ENCODE measurements around the gene CTSE. TPM values are rescaled to one million over a fixed set of nuclear protein-coding genes. Genes with fewer than 3 reads are reported as not detected.
"Not testable (repeated sequence)": the region's sequence is repeated elsewhere in the genome, so short reads cannot be mapped to it uniquely, and the experiment has no call there.

Gene CTSE
- total and polyA plus RNA-seq, 2 donors (not counting 1 experiment from before 2014, with no cell fraction given): not detected

DNA sequence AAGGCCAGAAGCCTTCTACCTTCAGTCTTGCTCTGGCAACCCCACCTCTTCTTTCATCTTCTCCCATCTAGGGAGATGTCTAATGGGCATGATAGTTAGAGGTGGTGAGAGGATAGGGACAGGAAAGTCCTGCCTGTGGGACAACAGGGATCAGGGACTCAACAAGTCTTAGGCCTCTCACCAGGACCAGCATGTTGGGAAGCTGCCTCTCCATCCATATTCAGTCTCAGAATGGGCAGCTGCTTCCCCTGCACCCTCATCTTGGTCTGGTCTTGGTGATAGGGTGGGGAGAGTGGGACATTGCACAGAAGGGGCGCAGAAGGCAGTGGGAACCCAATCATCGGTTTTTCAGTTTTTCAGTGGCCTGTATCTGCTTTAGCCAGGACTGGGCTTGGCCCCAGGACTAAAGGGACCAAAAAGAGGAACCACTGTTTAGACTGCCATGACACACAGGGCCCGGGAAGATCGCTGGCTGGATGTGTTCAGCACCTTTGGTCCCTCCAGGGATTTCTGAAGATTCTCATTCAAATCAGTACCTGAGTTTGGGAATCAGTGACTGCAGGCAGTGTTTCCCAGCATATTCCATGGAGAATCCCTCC is 42.0 kb upstream of the CTSE start:
- ATAC-seq (ENCODE audit: low read depth) (no peak), DNase-seq (no peak)
- intact Hi-C loops (cut with micrococcal nuclease): loop anchor here (1.0 to 5.0 kb wide), 3 partner anchors 15 to 37 kb away; no protein-coding TSS in a partner anchor
- Histone ChIP-seq H3K79me2 (ENCODE audit: control insufficient read depth, insufficient read depth, low read length) (peaks cover 10% of the 10 kb centered on the region), H3K27me3 (replicated peaks in 1 of 4; ENCODE audit: control extremely low read depth in 1 of 4, control insufficient read depth in 3 of 4, insufficient read depth in 4 of 4, low read length in 3 of 4) (no peaks in the 10 kb centered on the region), H4K20me1 (ENCODE audit: control insufficient read depth, insufficient read depth, low read length, poor library complexity, severe bottlenecking) (no peaks in the 10 kb centered on the region), H3K4me2 (replicated peaks; ENCODE audit: low read depth, low read length, poor library complexity, severe bottlenecking) (peak overlapping the region; percentile 63), H3K9ac (ENCODE audit: low read length) (no peak overlapping the region), H3K4me3 (ENCODE audit: control extremely low read depth in 1 of 5, extremely low read depth in 1 of 5, insufficient read depth in 1 of 5, low read depth in 2 of 5, low read length in 4 of 5) (no peak overlapping the region), H2AFZ (ENCODE audit: insufficient read depth, low read depth, low read length, poor library complexity, severe bottlenecking) (no peak overlapping the region), H3K27ac (ENCODE audit: low read length in 2 of 2) (peak overlapping the region; percentile 42 to 75), H3K36me3 (replicated peaks in 1 of 2; ENCODE audit: control extremely low read depth in 1 of 2, control insufficient read depth in 1 of 2, extremely low read depth in 1 of 2, insufficient read depth in 2 of 2, low read length in 1 of 2) (peaks cover 5 to 10% of the 10 kb centered on the region in 2 experiments), H3K9me3 (ENCODE audit: control extremely low read depth in 1 of 3, control insufficient read depth in 2 of 3, insufficient read depth in 1 of 3, low read length in 2 of 3) (peaks cover 0 to 1% (median 0%) of the 10 kb centered on the region in 3 donors), H3K4me1 (ENCODE audit: control insufficient read depth in 2 of 2, insufficient read depth in 2 of 2, low read length in 2 of 2) (peaks cover 35 to 45% of the 10 kb centered on the region in 2 donors)
- peak overlapping the region; percentile 78 for H3K27ac Mint-ChIP-seq
- POLR2A ChIA-PET: no interaction called here
- no peaks in the 10 kb centered on the region for H3K9me3 Mint-ChIP-seq (ENCODE audit: insufficient read depth)
- CTCF ChIA-PET: interaction anchor here (2.3 to 6.4 kb wide), 2 partner anchors 35 to 40 kb away, joined by 16 to 36 read pairs; no protein-coding TSS in a partner anchor
- no peak overlapping the region for H3K4me3 Mint-ChIP-seq
- TF ChIP-seq, protein P1, sequence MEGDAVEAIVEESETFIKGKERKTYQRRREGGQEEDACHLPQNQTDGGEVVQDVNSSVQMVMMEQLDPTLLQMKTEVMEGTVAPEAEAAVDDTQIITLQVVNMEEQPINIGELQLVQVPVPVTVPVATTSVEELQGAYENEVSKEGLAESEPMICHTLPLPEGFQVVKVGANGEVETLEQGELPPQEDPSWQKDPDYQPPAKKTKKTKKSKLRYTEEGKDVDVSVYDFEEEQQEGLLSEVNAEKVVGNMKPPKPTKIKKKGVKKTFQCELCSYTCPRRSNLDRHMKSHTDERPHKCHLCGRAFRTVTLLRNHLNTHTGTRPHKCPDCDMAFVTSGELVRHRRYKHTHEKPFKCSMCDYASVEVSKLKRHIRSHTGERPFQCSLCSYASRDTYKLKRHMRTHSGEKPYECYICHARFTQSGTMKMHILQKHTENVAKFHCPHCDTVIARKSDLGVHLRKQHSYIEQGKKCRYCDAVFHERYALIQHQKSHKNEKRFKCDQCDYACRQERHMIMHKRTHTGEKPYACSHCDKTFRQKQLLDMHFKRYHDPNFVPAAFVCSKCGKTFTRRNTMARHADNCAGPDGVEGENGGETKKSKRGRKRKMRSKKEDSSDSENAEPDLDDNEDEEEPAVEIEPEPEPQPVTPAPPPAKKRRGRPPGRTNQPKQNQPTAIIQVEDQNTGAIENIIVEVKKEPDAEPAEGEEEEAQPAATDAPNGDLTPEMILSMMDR (IDR thresholded peaks at IDR 0.05): no peak
- no peak for TF ChIP-seq EZH2 (IDR thresholded peaks at IDR 0.05; ENCODE audit: borderline replicate concordance, insufficient read depth, low read depth, low read length, poor library complexity, severe bottlenecking)
- 90% methylated on average over 4 of the region's 4 CpGs for WGBS (ENCODE audit: insufficient coverage)
- peaks cover 54% of the 10 kb centered on the region for H3K4me1 Mint-ChIP-seq
- H3K27me3 Mint-ChIP-seq: no peaks in the 10 kb centered on the region

DNA sequence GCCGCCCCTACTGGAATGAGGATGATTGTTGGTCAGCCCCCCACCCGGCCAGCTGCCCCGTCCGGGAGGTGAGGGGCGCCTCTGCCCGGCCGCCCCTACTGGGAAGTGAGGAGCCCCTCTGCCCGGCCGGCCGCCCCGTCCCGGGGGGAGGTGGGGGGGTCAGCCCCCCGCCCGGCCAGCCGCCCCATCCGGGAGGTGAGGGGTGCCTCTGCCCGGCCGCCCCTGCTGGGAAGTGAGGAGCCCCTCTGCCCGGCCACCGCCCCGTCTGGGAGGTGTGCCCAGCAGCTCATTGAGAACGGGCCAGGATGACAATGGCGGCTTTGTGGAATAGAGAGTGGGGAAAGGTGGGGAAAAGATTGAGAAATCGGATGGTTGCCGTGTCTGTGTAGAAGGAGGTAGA is 40.8 kb upstream of the CTSE start:
- Mint-ChIP-seq H3K27ac (peak overlapping the region; percentile 67), H3K4me1 (peaks cover 65% of the 10 kb centered on the region)
- peaks cover 40 to 56% of the 10 kb centered on the region in 2 donors for H3K4me1 ChIP-seq (ENCODE audit: control insufficient read depth in 2 of 2, insufficient read depth in 2 of 2, low read length in 2 of 2)
- H3K4me2 ChIP-seq (replicated peaks; ENCODE audit: low read depth, low read length, poor library complexity, severe bottlenecking); H3K4me3 ChIP-seq (ENCODE audit: control extremely low read depth in 1 of 5, extremely low read depth in 1 of 5, insufficient read depth in 1 of 5, low read depth in 2 of 5, low read length in 4 of 5); H3K4me3 Mint-ChIP-seq; intact Hi-C loops (cut with micrococcal nuclease); H4K20me1 ChIP-seq (ENCODE audit: control insufficient read depth, insufficient read depth, low read length, poor library complexity, severe bottlenecking); ATAC-seq (ENCODE audit: low read depth); H3K9ac ChIP-seq (ENCODE audit: low read length); H3K9me3 ChIP-seq (ENCODE audit: control extremely low read depth in 1 of 3, control insufficient read depth in 2 of 3, insufficient read depth in 1 of 3, low read length in 2 of 3); H3K27me3 ChIP-seq (replicated peaks in 1 of 4; ENCODE audit: control extremely low read depth in 1 of 4, control insufficient read depth in 3 of 4, insufficient read depth in 4 of 4, low read length in 3 of 4); H3K27me3 Mint-ChIP-seq; H2AFZ ChIP-seq (ENCODE audit: insufficient read depth, low read depth, low read length, poor library complexity, severe bottlenecking); DNase-seq; H3K27ac ChIP-seq (ENCODE audit: low read length in 2 of 2); POLR2A ChIA-PET; H3K9me3 Mint-ChIP-seq (ENCODE audit: insufficient read depth): not testable (repeated sequence)
- peaks cover 7 to 16% of the 10 kb centered on the region in 2 experiments for H3K36me3 ChIP-seq (replicated peaks in 1 of 2; ENCODE audit: control extremely low read depth in 1 of 2, control insufficient read depth in 1 of 2, extremely low read depth in 1 of 2, insufficient read depth in 2 of 2, low read length in 1 of 2)
- WGBS (ENCODE audit: insufficient coverage): 99% methylated on average over 12 of the region's 25 CpGs
- H3K79me2 ChIP-seq (ENCODE audit: control insufficient read depth, insufficient read depth, low read length): peaks cover 15% of the 10 kb centered on the region
- CTCF ChIA-PET: interaction anchor here (6.4 kb wide), 1 partner anchor 33 kb away, joined by 36 read pairs; no protein-coding TSS in a partner anchor

DNA sequence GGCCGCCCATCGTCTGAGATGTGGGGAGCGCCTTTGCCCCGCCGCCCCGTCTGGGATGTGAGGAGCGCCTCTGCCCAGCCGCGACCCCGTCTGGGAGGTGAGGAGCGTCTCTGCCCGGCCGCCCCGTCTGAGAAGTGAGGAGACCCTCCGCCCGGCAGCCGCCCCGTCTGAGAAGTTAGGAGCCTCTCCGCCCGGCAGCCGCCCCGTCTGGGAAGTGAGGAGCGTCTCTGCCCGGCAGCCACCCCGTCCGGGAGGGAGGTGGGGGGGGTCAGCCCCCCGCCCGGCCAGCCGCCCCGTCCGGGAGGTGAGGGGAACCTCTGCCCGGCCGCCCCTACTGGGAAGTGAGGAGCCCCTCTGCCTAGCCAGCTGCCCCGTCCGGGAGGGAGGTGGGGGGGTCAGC is 40.3 kb upstream of the CTSE start:
- H3K27me3 ChIP-seq (replicated peaks in 1 of 4; ENCODE audit: control extremely low read depth in 1 of 4, control insufficient read depth in 3 of 4, insufficient read depth in 4 of 4, low read length in 3 of 4); POLR2A ChIA-PET; CTCF ChIA-PET; H4K20me1 ChIP-seq (ENCODE audit: control insufficient read depth, insufficient read depth, low read length, poor library complexity, severe bottlenecking); DNase-seq; H3K9me3 ChIP-seq (ENCODE audit: control extremely low read depth in 1 of 3, control insufficient read depth in 2 of 3, insufficient read depth in 1 of 3, low read length in 2 of 3); H3K27me3 Mint-ChIP-seq; intact Hi-C loops (cut with micrococcal nuclease); H3K4me3 ChIP-seq (ENCODE audit: control extremely low read depth in 1 of 5, extremely low read depth in 1 of 5, insufficient read depth in 1 of 5, low read depth in 2 of 5, low read length in 4 of 5); H3K27ac Mint-ChIP-seq; H3K4me3 Mint-ChIP-seq; ATAC-seq (ENCODE audit: low read depth); H3K9me3 Mint-ChIP-seq (ENCODE audit: insufficient read depth); H3K4me2 ChIP-seq (replicated peaks; ENCODE audit: low read depth, low read length, poor library complexity, severe bottlenecking); H3K27ac ChIP-seq (ENCODE audit: low read length in 2 of 2); H2AFZ ChIP-seq (ENCODE audit: insufficient read depth, low read depth, low read length, poor library complexity, severe bottlenecking); H3K9ac ChIP-seq (ENCODE audit: low read length): not testable (repeated sequence)
- H3K79me2 ChIP-seq (ENCODE audit: control insufficient read depth, insufficient read depth, low read length): peaks cover 20% of the 10 kb centered on the region
- WGBS (ENCODE audit: insufficient coverage): no CpG with 5 or more reads among the region's 35 CpGs
- peaks cover 45 to 61% of the 10 kb centered on the region in 2 donors for H3K4me1 ChIP-seq (ENCODE audit: control insufficient read depth in 2 of 2, insufficient read depth in 2 of 2, low read length in 2 of 2)
- peaks cover 8 to 15% of the 10 kb centered on the region in 2 experiments for H3K36me3 ChIP-seq (replicated peaks in 1 of 2; ENCODE audit: control extremely low read depth in 1 of 2, control insufficient read depth in 1 of 2, extremely low read depth in 1 of 2, insufficient read depth in 2 of 2, low read length in 1 of 2)
- H3K4me1 Mint-ChIP-seq: peaks cover 68% of the 10 kb centered on the region

All from B cell (primary cell).